K562 (cell line): Measurements from ENCODE around the gene FBRS. TPM values are rescaled to one million over a fixed set of nuclear protein-coding genes. Genes with fewer than 3 reads are reported as not detected.

Source experiments
- ADNP ChIP-seq: fragments of 200-800 bp; sonication (Bioruptor generic); IDR thresholded peaks from 2 replicates; pipeline ENCODE4 v1.6.1; 2016; ENCODE audit warnings: missing genetic modification characterization, missing compliant biosample characterization
- DIDO1 ChIP-seq: fragments of 450-650 bp; IDR thresholded peaks from 2 replicates; pipeline ENCODE4 v1.6.1; 2016; ENCODE audit warnings: low read depth, missing biosample characterization, missing genetic modification characterization
- EGR1 ChIP-seq: fragments of 450-650 bp; conservative IDR thresholded peaks from 2 replicates; pipeline ENCODE4 v1.6.1; 2017; ENCODE audit warnings: mild to moderate bottlenecking
- GATAD2A ChIP-seq: fragments of 450-650 bp; IDR thresholded peaks from 2 replicates; pipeline ENCODE4 v1.6.1; 2017
- HLTF ChIP-seq: fragments of 450-650 bp; IDR thresholded peaks from 2 replicates; pipeline ENCODE4 v1.6.1; 2016
- MCM5 ChIP-seq: fragments of 450-650 bp; IDR thresholded peaks from 2 replicates; pipeline ENCODE4 v1.6.1; 2016; ENCODE audit warnings: low read depth
- MTA2 ChIP-seq: fragments of 450-650 bp; IDR thresholded peaks from 2 replicates; pipeline ENCODE4 v1.6.1; 2016; ENCODE audit warnings: low read depth
- PHF8 ChIP-seq: fragments of 200-600 bp; sonication (generic); IDR thresholded peaks from 2 replicates; pipeline ENCODE4 v1.6.1; 2012; ENCODE audit warnings: mixed run types, mild to moderate bottlenecking, inconsistent platforms, low read length, moderate library complexity, borderline replicate concordance
- PTRF ChIP-seq: fragments of 450-650 bp; IDR thresholded peaks from 2 replicates; pipeline ENCODE4 v1.6.1; 2016; ENCODE audit warnings: mild to moderate bottlenecking, missing genetic modification characterization, missing compliant biosample characterization
- polyA plus RNA-seq, 8 experiments: library from polyadenylated mRNA; depleted of rRNA in 4 of 8; stranded (reverse) in 5 of 8; unstranded in 3 of 8; fragments of >200 nt; fragmentation: Nextera tagmentation in 2 of 8; fragmentation: Illumina TruSeq in 1 of 8; extraction: Ambion mirVana in 2 of 8; extraction: Trizol in 1 of 8; gene quantifications; 2 replicates each; pipeline versions ENCODE4 v1.2.1 to v1.2.3, GENCODE V29; 2011 to 2014; ENCODE audit warnings: inconsistent platforms in 1 of 8, missing spikeins in 1 of 8
- total RNA-seq, 7 experiments: library from RNA; depleted of rRNA in 6 of 7; stranded (reverse); fragments of >200 nt in 6 of 7; fragmentation: Illumina TruSeq in 2 of 7; extraction: Trizol in 2 of 7; gene quantifications; 2 replicates each; pipeline versions ENCODE4 v1.2.1 to v1.2.3, GENCODE V29; 2011 to 2021; ENCODE audit warnings: low replicate concordance in 1 of 7
- TF ChIP-seq, protein P1 (sequence below): fragments of 450-650 bp; formaldehyde crosslinking; IDR thresholded peaks from 2 replicates; pipeline ENCODE4 v1.4.0; 2022; ENCODE audit warnings: missing genetic modification characterization
- TF ChIP-seq, protein P2 (sequence below): sonication (generic); formaldehyde crosslinking; IDR thresholded peaks from 2 replicates; pipeline ENCODE4 v1.8.1; 2023; ENCODE audit warnings: mild to moderate bottlenecking, missing genetic modification reagents
- TF ChIP-seq, protein P3 (sequence below): sonication (generic); formaldehyde crosslinking; IDR thresholded peaks from 2 replicates; pipeline ENCODE4 v1.8.1; 2022; ENCODE audit warnings: missing genetic modification reagents
- TF ChIP-seq, protein P4 (sequence below), 2 experiments: fragments of 450-650 bp in 1 of 2; sonication (generic) in 1 of 2; formaldehyde crosslinking in 1 of 2; IDR thresholded peaks in 1 of 2; conservative IDR thresholded peaks in 1 of 2; 2 replicates each; pipeline versions ENCODE4 v1.6.1 to v1.8.1; 2016 to 2023; ENCODE audit warnings: mild to moderate bottlenecking in 2 of 2, moderate library complexity in 2 of 2, inconsistent platforms in 1 of 2, missing genetic modification reagents in 1 of 2
- TF ChIP-seq, protein P5 (sequence below): sonication (generic); formaldehyde crosslinking; IDR thresholded peaks from 2 replicates; pipeline ENCODE4 v1.8.0; 2023; ENCODE audit warnings: mild to moderate bottlenecking, missing genetic modification reagents
- TF ChIP-seq, protein P6 (sequence below): fragments of 250-450 bp; sonication (Bioruptor Pico); IDR thresholded peaks from 2 replicates; pipeline ENCODE4 v1.4.0; 2020; ENCODE audit warnings: borderline replicate concordance
- TF ChIP-seq, protein P7 (sequence below): fragments of 450-650 bp; IDR thresholded peaks from 2 replicates; pipeline ENCODE4 v1.6.1; 2018; ENCODE audit warnings: mild to moderate bottlenecking, low read depth; ENCODE audit not compliant: partially characterized antibody

The FBRS gene
- total and polyA plus RNA-seq, 9 of the 15 experiments (the other 6 are each of a cell fraction or from before 2014, with no cell fraction given): 0.32 to 59.5 (median 13.1) TPM

DNA sequence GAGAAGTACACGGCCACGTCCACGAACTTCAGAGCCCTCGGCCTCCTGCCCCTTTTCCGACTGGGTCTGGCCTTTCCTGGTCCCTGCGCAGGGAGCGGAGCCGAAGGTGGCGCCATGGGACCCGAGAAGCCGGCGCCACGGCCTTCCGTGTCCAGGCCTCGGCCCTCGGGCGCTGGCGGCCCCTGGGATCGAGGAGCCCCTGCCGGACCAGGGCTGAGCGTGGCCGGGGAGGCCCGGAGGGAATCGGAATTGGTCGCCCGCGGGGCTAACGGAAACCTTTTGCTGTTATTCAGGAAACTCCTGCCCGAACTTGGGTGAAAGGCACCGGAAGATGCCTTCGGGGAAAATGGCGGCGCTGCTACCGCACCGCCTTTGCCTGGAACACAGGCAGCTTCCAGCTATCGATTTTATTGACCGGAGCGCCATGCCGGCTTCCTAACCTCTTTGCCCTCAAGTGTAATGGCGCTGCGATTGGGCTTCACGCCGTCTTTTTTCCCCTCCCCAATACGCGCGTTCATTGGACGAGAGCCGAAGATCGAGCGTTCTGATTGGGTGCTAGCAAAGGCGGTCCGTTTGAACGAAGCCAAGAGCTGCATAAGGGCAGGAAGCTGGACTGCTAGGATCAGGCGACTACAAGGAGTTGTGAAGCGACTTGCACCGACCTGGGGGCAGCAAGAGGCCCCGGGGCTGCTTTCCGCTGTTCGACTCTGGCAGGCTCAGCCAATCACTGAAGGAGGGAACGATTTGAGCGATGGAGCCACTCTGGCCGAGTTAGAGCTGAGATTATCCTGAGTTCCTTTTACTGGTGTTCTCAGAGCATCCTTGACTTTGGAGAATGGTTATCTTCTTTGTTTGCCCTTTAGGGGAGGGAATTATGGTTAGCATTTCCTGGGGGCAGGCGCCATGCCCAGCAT, 48.0 kb upstream of the FBRS start, which contains the start of gene ZNF689 (continued):
- TF ChIP-seq DIDO1 (tag) (peak; percentile 95), PTRF (tag) (no peak), MTA2 (no peak), PHF8 (peak; percentile 88), EGR1 (no peak), HLTF (no peak), MCM5 (no peak), ADNP (tag) (no peak), GATAD2A (no peak)
- TF ChIP-seq, protein P1, sequence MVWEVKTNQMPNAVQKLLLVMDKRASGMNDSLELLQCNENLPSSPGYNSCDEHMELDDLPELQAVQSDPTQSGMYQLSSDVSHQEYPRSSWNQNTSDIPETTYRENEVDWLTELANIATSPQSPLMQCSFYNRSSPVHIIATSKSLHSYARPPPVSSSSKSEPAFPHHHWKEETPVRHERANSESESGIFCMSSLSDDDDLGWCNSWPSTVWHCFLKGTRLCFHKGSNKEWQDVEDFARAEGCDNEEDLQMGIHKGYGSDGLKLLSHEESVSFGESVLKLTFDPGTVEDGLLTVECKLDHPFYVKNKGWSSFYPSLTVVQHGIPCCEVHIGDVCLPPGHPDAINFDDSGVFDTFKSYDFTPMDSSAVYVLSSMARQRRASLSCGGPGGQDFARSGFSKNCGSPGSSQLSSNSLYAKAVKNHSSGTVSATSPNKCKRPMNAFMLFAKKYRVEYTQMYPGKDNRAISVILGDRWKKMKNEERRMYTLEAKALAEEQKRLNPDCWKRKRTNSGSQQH (CRISPR knock-in tag): no peak
- TF ChIP-seq, protein P2, sequence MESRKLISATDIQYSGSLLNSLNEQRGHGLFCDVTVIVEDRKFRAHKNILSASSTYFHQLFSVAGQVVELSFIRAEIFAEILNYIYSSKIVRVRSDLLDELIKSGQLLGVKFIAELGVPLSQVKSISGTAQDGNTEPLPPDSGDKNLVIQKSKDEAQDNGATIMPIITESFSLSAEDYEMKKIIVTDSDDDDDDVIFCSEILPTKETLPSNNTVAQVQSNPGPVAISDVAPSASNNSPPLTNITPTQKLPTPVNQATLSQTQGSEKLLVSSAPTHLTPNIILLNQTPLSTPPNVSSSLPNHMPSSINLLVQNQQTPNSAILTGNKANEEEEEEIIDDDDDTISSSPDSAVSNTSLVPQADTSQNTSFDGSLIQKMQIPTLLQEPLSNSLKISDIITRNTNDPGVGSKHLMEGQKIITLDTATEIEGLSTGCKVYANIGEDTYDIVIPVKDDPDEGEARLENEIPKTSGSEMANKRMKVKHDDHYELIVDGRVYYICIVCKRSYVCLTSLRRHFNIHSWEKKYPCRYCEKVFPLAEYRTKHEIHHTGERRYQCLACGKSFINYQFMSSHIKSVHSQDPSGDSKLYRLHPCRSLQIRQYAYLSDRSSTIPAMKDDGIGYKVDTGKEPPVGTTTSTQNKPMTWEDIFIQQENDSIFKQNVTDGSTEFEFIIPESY (CRISPR knock-in tag): 0 out of 2 replicates have a peak, but pooled peaks have one; percentile 12
- TF ChIP-seq, protein P3, sequence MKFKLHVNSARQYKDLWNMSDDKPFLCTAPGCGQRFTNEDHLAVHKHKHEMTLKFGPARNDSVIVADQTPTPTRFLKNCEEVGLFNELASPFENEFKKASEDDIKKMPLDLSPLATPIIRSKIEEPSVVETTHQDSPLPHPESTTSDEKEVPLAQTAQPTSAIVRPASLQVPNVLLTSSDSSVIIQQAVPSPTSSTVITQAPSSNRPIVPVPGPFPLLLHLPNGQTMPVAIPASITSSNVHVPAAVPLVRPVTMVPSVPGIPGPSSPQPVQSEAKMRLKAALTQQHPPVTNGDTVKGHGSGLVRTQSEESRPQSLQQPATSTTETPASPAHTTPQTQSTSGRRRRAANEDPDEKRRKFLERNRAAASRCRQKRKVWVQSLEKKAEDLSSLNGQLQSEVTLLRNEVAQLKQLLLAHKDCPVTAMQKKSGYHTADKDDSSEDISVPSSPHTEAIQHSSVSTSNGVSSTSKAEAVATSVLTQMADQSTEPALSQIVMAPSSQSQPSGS (CRISPR knock-in tag): no peak
- TF ChIP-seq, protein P4, sequence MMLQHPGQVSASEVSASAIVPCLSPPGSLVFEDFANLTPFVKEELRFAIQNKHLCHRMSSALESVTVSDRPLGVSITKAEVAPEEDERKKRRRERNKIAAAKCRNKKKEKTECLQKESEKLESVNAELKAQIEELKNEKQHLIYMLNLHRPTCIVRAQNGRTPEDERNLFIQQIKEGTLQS (IDR thresholded peaks at IDR 0.05): no peak
- TF ChIP-seq, protein P4 (CRISPR knock-in tag; conservative IDR thresholded peaks at IDR 0.05): no peak
- TF ChIP-seq, protein P5, sequence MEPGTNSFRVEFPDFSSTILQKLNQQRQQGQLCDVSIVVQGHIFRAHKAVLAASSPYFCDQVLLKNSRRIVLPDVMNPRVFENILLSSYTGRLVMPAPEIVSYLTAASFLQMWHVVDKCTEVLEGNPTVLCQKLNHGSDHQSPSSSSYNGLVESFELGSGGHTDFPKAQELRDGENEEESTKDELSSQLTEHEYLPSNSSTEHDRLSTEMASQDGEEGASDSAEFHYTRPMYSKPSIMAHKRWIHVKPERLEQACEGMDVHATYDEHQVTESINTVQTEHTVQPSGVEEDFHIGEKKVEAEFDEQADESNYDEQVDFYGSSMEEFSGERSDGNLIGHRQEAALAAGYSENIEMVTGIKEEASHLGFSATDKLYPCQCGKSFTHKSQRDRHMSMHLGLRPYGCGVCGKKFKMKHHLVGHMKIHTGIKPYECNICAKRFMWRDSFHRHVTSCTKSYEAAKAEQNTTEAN (CRISPR knock-in tag): no peak; the same call in 1 of the 2 replicates
- TF ChIP-seq, protein P6, sequence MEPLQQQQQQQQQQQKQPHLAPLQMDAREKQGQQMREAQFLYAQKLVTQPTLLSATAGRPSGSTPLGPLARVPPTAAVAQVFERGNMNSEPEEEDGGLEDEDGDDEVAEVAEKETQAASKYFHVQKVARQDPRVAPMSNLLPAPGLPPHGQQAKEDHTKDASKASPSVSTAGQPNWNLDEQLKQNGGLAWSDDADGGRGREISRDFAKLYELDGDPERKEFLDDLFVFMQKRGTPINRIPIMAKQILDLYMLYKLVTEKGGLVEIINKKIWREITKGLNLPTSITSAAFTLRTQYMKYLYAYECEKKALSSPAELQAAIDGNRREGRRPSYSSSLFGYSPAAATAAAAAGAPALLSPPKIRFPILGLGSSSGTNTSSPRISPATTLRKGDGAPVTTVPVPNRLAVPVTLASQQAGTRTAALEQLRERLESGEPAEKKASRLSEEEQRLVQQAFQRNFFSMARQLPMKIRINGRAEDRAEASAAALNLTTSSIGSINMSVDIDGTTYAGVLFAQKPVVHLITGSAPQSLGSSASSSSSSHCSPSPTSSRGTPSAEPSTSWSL: no peak
- TF ChIP-seq, protein P7, sequence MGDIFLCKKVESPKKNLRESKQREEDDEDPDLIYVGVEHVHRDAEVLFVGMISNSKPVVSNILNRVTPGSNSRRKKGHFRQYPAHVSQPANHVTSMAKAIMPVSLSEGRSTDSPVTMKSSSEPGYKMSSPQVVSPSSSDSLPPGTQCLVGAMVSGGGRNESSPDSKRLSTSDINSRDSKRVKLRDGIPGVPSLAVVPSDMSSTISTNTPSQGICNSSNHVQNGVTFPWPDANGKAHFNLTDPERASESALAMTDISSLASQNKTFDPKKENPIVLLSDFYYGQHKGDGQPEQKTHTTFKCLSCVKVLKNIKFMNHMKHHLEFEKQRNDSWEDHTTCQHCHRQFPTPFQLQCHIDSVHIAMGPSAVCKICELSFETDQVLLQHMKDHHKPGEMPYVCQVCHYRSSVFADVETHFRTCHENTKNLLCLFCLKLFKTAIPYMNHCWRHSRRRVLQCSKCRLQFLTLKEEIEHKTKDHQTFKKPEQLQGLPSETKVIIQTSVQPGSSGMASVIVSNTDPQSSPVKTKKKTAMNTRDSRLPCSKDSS: no peak
